Measurements from ENCODE around the gene RAD51B. TPM values are rescaled to one million over a fixed set of nuclear protein-coding genes. Genes with fewer than 3 reads are reported as not detected.

The RAD51B gene
- polyA plus RNA-seq, 3 donors = 3.6 to 11.6 (median 9.4) TPM

DNA sequence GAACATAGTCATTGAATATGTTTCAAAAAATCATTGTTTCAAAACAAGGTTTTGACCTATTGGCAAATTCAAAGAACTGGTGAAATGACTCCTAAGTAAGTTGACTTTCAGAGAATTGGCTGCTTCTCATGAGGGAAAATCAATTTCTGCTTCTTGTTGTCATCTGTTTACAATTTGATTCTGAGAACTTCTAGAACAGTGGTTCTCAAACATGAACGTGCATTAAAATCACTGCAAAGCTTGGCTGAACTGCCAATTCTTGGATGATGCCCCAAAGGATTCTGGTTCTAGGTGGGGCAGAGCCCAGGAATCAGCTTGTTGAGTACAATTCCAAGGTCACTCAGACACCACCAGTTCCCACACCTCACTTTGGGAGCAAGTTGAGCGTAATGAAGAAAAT lies 889.4 kb downstream of the RAD51B start:
- no peak overlapping the region for H3K4me3 ChIP-seq (replicated peaks in 1 of 3; ENCODE audit: low read depth in 2 of 3, low read length in 3 of 3)
- no peak overlapping the region for H3K27ac ChIP-seq (ENCODE audit: low read depth in 1 of 2, low read length in 2 of 2)
- WGBS (ENCODE audit: insufficient coverage) = 100% methylated on average over 1 of the region's 2 CpGs
- no peaks in the 10 kb centered on the region for H3K36me3 ChIP-seq (replicated peaks in 1 of 2; ENCODE audit: control insufficient read depth in 1 of 2, insufficient read depth in 2 of 2, low read length in 2 of 2)
- no peak overlapping the region for H3K27ac Mint-ChIP-seq
- no peak overlapping the region for H3K4me3 Mint-ChIP-seq
- H3K27me3 ChIP-seq (ENCODE audit: control insufficient read depth in 2 of 2, insufficient read depth in 2 of 2, low read length in 2 of 2) = no peaks in the 10 kb centered on the region
- no peaks in the 10 kb centered on the region for H3K9me3 ChIP-seq (replicated peaks in 1 of 2; ENCODE audit: control insufficient read depth in 1 of 2, insufficient read depth in 1 of 2, low read length in 2 of 2)
- TF ChIP-seq, protein P1, sequence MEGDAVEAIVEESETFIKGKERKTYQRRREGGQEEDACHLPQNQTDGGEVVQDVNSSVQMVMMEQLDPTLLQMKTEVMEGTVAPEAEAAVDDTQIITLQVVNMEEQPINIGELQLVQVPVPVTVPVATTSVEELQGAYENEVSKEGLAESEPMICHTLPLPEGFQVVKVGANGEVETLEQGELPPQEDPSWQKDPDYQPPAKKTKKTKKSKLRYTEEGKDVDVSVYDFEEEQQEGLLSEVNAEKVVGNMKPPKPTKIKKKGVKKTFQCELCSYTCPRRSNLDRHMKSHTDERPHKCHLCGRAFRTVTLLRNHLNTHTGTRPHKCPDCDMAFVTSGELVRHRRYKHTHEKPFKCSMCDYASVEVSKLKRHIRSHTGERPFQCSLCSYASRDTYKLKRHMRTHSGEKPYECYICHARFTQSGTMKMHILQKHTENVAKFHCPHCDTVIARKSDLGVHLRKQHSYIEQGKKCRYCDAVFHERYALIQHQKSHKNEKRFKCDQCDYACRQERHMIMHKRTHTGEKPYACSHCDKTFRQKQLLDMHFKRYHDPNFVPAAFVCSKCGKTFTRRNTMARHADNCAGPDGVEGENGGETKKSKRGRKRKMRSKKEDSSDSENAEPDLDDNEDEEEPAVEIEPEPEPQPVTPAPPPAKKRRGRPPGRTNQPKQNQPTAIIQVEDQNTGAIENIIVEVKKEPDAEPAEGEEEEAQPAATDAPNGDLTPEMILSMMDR (IDR thresholded peaks at IDR 0.05) = no peak
- no peak for DNase-seq
- H2AFZ ChIP-seq (ENCODE audit: insufficient read depth, low read depth, low read length, poor library complexity, severe bottlenecking) = no peak overlapping the region
- peaks cover 5 to 13% (median 13%) of the 10 kb centered on the region in 3 donors for H3K27me3 Mint-ChIP-seq (ENCODE audit: low read depth in 3 of 3)
- peaks cover 0 to under 1% (median 0%) of the 10 kb centered on the region in 7 donors for H3K9me3 Mint-ChIP-seq
- peaks cover 18% of the 10 kb centered on the region for H3K4me1 Mint-ChIP-seq
- intact Hi-C loops (cut with micrococcal nuclease) = no loop called here
- no peak overlapping the region for H3K4me2 ChIP-seq (replicated peaks; ENCODE audit: extremely low read depth, low read length, poor library complexity, severe bottlenecking)
- H4K20me1 ChIP-seq (ENCODE audit: insufficient read depth, low read length) = no peaks in the 10 kb centered on the region
- H3K4me1 ChIP-seq (ENCODE audit: control insufficient read depth in 1 of 2, insufficient read depth in 2 of 2, low read length in 2 of 2) = peaks cover 6 to 11% of the 10 kb centered on the region in 2 donors
- H3K9ac ChIP-seq (ENCODE audit: insufficient read depth, low read length, poor library complexity, severe bottlenecking) = no peak overlapping the region
- H3K36me3 Mint-ChIP-seq = peaks cover 2 to 9% of the 10 kb centered on the region in 2 donors
- no peaks in the 10 kb centered on the region for H3K79me2 ChIP-seq (ENCODE audit: insufficient read depth, low read length)

DNA sequence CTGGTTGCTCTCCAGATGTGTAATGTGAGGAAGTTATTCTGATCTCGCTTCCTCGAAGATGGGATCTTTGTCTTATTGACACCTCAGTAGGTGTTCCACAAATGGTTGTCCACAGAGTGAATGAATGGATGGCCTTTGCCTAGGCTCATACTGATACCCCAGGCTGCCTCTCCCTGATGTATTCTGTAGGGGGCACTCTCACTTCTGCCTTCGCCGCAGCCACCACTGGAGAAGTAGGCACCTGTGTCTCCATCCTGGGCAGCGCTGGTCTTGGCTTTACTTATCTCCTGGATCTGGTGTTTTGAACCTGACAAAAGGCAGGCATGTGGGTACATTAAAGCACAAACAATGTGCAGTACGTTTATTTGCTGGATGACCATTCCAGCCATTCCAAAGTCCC lies 891.2 kb downstream of the RAD51B start:
- H3K4me3 Mint-ChIP-seq = no peak overlapping the region
- H3K9ac ChIP-seq (ENCODE audit: insufficient read depth, low read length, poor library complexity, severe bottlenecking) = no peak overlapping the region
- H3K4me1 Mint-ChIP-seq = peaks cover 23% of the 10 kb centered on the region
- no peak overlapping the region for H2AFZ ChIP-seq (ENCODE audit: insufficient read depth, low read depth, low read length, poor library complexity, severe bottlenecking)
- no peak for DNase-seq
- 97% methylated on average over 5 of the region's 6 CpGs for WGBS (ENCODE audit: insufficient coverage)
- TF ChIP-seq, protein P1 (IDR thresholded peaks at IDR 0.05) = no peak
- no peak overlapping the region for H3K27ac ChIP-seq (ENCODE audit: low read depth in 1 of 2, low read length in 2 of 2)
- no peak overlapping the region for H3K4me3 ChIP-seq (replicated peaks in 1 of 3; ENCODE audit: low read depth in 2 of 3, low read length in 3 of 3)
- peaks cover 8 to 13% (median 12%) of the 10 kb centered on the region in 3 donors for H3K27me3 Mint-ChIP-seq (ENCODE audit: low read depth in 3 of 3)
- no peaks in the 10 kb centered on the region for H3K79me2 ChIP-seq (ENCODE audit: insufficient read depth, low read length)
- H3K27me3 ChIP-seq (ENCODE audit: control insufficient read depth in 2 of 2, insufficient read depth in 2 of 2, low read length in 2 of 2) = no peaks in the 10 kb centered on the region
- intact Hi-C loops (cut with micrococcal nuclease) = no loop called here
- no peak overlapping the region for H3K4me2 ChIP-seq (replicated peaks; ENCODE audit: extremely low read depth, low read length, poor library complexity, severe bottlenecking)
- H3K36me3 Mint-ChIP-seq = peaks cover 5 to 12% of the 10 kb centered on the region in 2 donors
- no peaks in the 10 kb centered on the region for H4K20me1 ChIP-seq (ENCODE audit: insufficient read depth, low read length)
- H3K36me3 ChIP-seq (replicated peaks in 1 of 2; ENCODE audit: control insufficient read depth in 1 of 2, insufficient read depth in 2 of 2, low read length in 2 of 2) = no peaks in the 10 kb centered on the region
- no peak overlapping the region for H3K27ac Mint-ChIP-seq
- peaks cover 11 to 17% of the 10 kb centered on the region in 2 donors for H3K4me1 ChIP-seq (ENCODE audit: control insufficient read depth in 1 of 2, insufficient read depth in 2 of 2, low read length in 2 of 2)
- H3K9me3 Mint-ChIP-seq = peaks cover 0 to 3% (median 0%) of the 10 kb centered on the region in 7 donors
- no peaks in the 10 kb centered on the region for H3K9me3 ChIP-seq (replicated peaks in 1 of 2; ENCODE audit: control insufficient read depth in 1 of 2, insufficient read depth in 1 of 2, low read length in 2 of 2)
